HG02571 (cell line): Measurements from ENCODE around the gene OR2A7.
"Not testable (repeated sequence)": the region's sequence is repeated elsewhere in the genome, so short reads cannot be mapped to it uniquely, and the experiment has no call there.

Source experiments
- ATAC-seq: cut with Tn5 transposase; IDR thresholded peaks from one replicate; pipeline ENCODE4 v1.9.1; 2021; ENCODE audit warnings: mild to moderate bottlenecking, moderate library complexity; ENCODE audit not compliant: unreplicated experiment

The OR2A7 gene, protein sequence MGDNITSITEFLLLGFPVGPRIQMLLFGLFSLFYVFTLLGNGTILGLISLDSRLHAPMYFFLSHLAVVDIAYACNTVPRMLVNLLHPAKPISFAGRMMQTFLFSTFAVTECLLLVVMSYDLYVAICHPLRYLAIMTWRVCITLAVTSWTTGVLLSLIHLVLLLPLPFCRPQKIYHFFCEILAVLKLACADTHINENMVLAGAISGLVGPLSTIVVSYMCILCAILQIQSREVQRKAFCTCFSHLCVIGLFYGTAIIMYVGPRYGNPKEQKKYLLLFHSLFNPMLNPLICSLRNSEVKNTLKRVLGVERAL

GRCh38 chr7:144264692-144265091, at the start of gene OR2A7:
Gene OR2A7, minus strand, starts transcription at chr7:144264792. Its CDS starts 5,164 bp downstream, at chr7:144259628.
- ATAC-seq = not testable (repeated sequence)

- ATAC-seq = not testable (repeated sequence)
These were observed 47.4 kb upstream of the OR2A7 start, which contains the start of gene OR2A1 for GRCh38 chr7:144311872-144312469. Gene OR2A1, plus strand, starts transcription at chr7:144312419. Its CDS starts 5,706 bp downstream, at chr7:144318125.

DNA sequence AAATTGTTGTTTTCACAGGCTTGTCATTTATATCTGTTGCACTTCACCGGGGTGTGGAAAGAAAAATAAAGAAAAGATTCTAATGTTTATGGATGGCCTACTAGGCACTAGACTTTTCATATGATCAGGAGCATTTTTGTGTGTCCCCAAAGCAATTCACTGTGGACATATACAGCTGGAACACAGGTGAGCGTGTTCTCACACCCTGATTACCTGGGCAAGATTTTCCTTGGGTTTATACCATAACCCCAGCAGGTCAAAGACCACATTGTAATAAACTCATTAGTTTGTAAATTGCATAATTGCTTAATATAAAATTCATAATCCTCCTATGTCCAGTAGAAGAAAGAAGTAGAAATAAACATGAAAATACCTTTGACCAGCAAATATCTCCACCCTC, 46.6 kb upstream of the OR2A7 start:
- ATAC-seq = not testable (repeated sequence)

GRCh38 chr7:144309702-144310101, 45.1 kb upstream of the OR2A7 start:
- ATAC-seq = not testable (repeated sequence)

GRCh38 chr7:144305156-144305555, 40.6 kb upstream of the OR2A7 start:
- not testable (repeated sequence) for ATAC-seq

DNA sequence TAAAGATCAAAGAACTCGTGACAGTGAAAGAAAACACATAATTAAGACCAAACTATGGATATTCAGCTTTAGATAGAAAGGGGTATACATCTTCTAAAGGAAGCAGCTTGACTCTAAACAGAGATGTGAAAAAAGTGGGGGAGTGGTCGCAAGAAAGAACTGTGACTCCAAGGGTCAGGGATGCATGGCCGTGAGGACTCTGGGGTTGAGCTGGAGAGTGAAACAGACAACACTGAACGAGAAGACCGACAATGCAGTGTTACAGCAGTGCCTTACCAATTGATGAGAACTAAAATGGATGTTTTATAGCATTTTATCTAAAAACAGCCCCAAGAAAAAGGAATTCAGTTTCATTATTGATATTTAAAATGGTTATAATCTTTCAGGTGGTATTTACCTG, 39.0 kb upstream of the OR2A7 start:
- ATAC-seq = not testable (repeated sequence)

DNA sequence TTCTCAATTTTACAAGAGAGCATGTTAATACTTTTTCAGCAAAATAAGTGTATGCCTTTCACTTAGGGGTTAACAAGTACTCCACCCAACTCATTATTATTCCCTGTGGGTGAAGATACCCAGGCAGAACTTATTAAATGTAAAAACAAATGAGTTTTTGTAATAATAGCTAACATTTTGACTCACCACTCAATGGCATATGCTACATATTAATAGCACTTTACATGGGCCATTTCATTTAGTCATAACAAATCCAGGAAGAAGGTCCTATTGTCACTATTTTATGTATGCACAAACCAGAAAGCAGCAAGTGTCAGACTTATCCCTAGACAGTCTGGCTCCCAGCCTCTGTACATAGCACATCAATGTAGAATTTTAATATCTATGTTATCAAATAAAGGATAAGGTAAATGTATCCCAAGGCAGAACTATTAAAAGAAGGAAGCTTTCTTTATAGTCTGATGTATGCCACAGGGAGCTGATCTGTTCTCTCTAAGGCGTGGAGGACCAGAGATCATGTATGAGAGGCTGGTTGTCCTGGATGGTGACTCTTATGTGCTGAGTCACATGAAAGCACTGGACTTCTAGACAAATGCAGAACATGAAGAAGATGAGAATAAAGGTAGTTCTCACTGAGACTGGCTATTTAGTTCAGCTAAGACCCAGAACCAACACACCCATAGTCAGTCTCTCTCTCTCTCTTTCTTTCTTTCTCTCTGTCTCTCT, 38.1 kb upstream of the OR2A7 start:
- not testable (repeated sequence) for ATAC-seq

GRCh38 chr7:144293794-144294499, 29.4 kb upstream of the OR2A7 start:
- peak; percentile 73 for ATAC-seq

DNA sequence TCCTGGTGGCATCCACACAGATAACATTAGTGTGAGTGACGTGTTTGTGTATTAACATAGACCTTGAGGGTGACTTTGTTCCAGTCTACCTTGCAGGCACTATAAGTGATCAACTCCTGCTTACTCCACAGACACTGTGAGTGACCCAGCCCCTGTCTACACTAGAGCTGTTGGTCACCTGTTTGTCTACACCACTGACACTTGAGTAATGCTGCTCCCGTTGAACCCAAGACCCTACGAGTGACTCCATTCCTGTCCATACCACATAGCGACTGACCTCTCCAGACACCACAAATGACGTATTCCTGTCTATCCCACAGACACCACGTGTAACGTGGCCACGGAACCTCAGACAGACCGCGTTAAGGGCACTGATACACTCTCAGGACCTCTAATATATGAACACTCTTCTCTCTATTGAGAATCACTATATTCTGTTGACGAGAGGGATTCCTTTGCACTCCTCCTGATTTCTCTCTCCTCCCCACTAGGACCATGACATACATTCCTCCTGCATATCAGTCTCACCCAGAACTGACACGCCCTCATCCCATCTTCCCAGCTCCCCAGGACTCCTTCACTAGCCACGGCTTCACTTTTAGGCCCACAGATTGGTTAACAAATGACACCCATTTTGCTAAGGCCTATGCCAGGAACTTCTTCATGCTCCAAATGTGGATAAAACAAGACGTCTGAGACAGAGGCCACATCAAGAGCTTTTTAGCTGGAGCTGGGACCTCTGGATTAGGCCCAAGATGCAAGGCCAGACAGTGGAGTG, 28.0 kb upstream of the OR2A7 start:
- not testable (repeated sequence) for ATAC-seq

DNA sequence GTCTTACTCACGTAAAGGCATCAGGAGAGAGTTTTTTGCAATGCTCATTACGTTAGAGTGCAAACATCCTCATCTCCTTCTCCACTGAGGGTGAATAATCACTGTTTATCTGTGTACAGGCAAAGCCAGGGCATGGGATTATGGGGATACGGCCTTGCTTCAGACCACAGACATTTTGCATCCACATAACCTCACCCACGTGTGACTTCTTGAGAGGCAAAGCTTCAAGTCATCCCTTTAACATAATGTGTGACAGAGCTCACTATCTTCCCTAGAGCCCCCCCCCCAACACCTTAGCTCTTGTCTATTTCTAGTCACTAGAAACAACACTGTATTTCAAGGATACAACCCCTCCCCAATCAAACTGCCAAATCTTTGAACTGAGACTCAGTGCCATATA, 27.0 kb upstream of the OR2A7 start:
- ATAC-seq = not testable (repeated sequence)

- ATAC-seq = not testable (repeated sequence)
These were observed 22.7 kb upstream of the OR2A7 start for GRCh38 chr7:144287171-144287784.

DNA sequence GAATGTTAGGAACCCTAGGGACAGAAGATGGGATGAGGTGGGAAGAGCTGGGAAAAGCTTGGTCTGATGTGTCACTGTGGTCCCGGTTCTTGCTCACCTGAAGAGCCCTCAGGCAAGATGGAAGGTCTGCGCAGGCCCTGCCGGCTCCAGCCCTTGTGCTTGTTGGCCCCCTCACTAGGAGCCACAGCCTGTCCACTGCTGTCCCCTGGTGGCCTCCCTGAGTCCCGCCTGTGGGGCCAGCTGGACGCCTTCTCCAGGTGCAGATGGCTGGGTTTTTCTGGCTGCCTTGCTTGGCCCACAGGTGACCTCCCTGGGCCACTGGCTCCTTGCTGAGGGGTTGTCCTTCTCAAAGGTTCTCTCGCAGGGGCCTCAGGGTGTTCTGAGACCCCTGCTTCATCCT, 19.1 kb upstream of the OR2A7 start:
- ATAC-seq = not testable (repeated sequence)

- not testable (repeated sequence) for ATAC-seq
These were observed 17.9 kb upstream of the OR2A7 start for GRCh38 chr7:144282490-144282889.

- not testable (repeated sequence) for ATAC-seq
These were observed 17.4 kb upstream of the OR2A7 start for GRCh38 chr7:144281981-144282380.

DNA sequence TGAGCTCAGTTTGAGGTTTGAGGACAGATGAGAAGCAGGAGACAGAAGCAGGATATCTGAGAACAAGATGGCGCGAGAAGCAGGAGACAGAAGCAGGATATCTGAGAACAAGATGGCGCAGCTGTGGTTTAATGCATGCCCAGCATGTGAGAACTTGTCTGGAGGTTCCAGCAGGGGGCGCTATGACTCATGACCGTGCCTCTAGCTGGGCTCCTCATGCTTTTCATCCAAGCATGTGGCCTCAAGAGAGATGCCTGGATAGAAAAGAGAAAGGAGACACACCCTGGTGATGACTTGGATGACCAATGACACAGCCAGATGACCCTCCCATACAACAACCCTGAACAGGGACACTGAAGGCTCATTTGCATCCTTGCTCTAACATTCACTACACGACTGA, 15.4 kb upstream of the OR2A7 start:
- not testable (repeated sequence) for ATAC-seq

DNA sequence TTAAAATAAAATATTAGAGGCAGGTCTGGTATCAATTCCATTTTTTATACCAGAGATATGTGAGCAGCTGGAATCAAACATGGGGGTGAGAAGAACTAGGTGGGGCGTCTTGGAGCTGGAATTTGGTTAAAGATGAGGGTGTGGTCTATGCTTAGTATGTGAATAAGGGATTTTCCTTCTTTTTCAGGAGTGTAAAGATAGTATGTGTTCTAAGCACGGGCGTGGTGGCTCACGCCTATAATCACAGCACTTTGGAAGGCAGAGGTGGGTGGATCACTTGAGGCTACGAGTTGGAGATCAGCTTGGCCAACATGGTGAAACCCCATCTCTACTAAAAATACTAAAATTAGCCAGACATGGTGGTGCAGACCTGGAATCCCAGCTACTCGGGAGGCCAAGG, 10.7 kb upstream of the OR2A7 start:
- not testable (repeated sequence) for ATAC-seq

DNA sequence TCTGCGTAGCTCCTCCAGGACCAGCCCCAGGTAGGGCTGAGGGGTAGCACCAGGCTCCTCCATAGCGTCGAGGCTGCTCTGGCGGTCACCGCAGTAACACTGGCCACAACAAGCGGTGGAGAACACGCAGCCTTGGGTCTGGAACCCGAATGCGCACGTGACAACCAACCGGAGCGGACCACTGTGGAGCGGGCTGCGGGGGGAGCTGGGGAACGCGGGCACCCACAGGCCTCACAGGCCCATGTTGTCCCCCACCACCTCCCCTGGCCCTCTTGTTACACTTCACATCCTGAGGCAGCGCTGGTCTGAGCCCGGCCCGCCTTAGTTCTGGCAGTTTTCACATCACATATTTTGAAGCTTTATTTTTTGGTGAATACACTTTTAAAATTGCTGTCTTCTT, 4.6 kb upstream of the OR2A7 start, which contains the start of gene CTAGE8:
CTAGE8 (minus strand) TSS at position 101 of the 400 bp plus-strand sequence; CDS start at position 63, 38 bp downstream.
- ATAC-seq = not testable (repeated sequence)

DNA sequence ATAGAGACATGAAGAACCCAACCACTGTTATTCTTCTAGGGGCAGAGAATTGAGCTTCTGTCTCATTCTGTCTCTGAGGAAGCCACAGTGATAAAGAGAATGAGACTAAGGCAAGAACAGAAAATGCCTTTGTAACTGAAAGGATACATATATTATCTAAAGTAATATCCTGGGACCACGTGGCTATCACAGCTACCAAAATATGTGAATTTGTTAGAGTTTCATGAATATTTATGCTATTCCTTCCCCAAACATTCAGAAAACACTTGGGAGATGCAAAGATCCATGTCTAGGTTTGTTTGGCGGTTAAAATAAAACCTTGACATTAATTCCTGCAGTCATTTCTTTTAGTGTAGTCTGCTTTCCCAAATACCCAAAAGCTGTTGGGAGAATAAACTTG, 2.5 kb downstream of the OR2A7 start:
- not testable (repeated sequence) for ATAC-seq

DNA sequence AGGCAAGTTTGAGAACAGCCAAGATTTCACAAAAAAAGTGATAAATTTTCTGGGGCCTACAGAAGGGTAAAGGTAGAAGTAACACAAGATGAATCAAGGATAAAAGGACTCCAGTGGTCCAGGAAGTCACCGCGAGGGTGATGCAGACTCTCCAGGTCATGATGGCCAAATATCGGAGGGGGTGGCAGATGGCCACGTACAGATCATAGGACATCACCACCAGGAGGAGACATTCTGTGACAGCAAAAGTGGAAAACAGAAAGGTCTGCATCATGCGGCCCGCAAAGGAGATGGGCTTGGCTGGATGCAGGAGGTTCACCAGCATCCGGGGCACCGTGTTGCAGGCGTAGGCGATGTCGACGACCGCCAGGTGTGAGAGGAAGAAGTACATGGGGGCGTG, 5.5 kb downstream of the OR2A7 start:
- not testable (repeated sequence) for ATAC-seq

GRCh38 chr7:144256112-144256511, 8.5 kb downstream of the OR2A7 start:
- ATAC-seq = no peak
